ENCODE results near the gene DISP2.

DISP2 gene

GRCh38 chr15:40313531-40314398 lies 44.3 kb upstream of the DISP2 start:
- Histone ChIP-seq H3K36me3 (ENCODE audit: control insufficient read depth, insufficient read depth, low read length) (no peaks in the 10 kb centered on the region), H3K4me3 (replicated peaks; ENCODE audit: low read depth, low read length) (no peak overlapping the region), H3K27me3 (replicated peaks; ENCODE audit: control insufficient read depth, insufficient read depth, low read length) (no peaks in the 10 kb centered on the region)
- DNase-seq (ENCODE audit: extremely low read depth, insufficient read length): no peak
- TF ChIP-seq CTCF (IDR thresholded peaks at IDR 0.05; ENCODE audit: insufficient read depth, low read length, poor library complexity, severe bottlenecking): no peak

GRCh38 chr15:40314723-40315276 lies 43.2 kb upstream of the DISP2 start:
- no peak for DNase-seq (ENCODE audit: extremely low read depth, insufficient read length)
- TF ChIP-seq CTCF (IDR thresholded peaks at IDR 0.05; ENCODE audit: insufficient read depth, low read length, poor library complexity, severe bottlenecking): no peak

DNA sequence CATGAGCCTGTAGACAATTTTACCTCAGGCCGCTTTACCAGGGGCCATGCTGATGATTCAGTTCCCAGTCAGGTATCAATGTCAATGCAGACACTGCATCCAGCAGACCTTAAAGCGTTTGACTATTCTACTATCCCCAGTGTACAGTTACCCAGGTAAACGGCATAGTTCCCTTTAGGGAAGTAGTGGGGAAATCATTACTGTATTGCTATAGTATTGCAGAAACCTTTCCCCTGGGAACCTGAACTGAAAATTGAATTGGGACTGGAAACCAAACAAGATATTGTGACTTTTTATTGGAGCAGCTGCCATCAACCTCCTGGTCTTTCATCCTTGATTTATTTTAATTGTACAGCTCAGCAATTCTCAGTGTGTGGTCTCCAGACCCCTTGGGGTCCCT lies 41.1 kb upstream of the DISP2 start:
- H3K27me3 ChIP-seq (replicated peaks; ENCODE audit: control insufficient read depth, insufficient read depth, low read length): no peaks in the 10 kb centered on the region
- no peaks in the 10 kb centered on the region for H3K36me3 ChIP-seq (ENCODE audit: control insufficient read depth, insufficient read depth, low read length)
- no peak overlapping the region for H3K4me3 ChIP-seq (replicated peaks; ENCODE audit: low read depth, low read length)
- TF ChIP-seq CTCF (IDR thresholded peaks at IDR 0.05; ENCODE audit: insufficient read depth, low read length, poor library complexity, severe bottlenecking): no peak
- DNase-seq (ENCODE audit: extremely low read depth, insufficient read length): no peak

More at GRCh38 chr15:40314723-40315276, 43.2 kb upstream of the DISP2 start:
- Histone ChIP-seq H3K27me3 (replicated peaks; ENCODE audit: control insufficient read depth, insufficient read depth, low read length) (no peaks in the 10 kb centered on the region), H3K36me3 (ENCODE audit: control insufficient read depth, insufficient read depth, low read length) (no peaks in the 10 kb centered on the region), H3K4me3 (replicated peaks; ENCODE audit: low read depth, low read length) (no peak overlapping the region)

GRCh38 chr15:40317580-40317979 lies 40.4 kb upstream of the DISP2 start:
- H3K27me3 ChIP-seq (replicated peaks; ENCODE audit: control insufficient read depth, insufficient read depth, low read length): no peaks in the 10 kb centered on the region
- H3K4me3 ChIP-seq (replicated peaks; ENCODE audit: low read depth, low read length): no peak overlapping the region
- TF ChIP-seq CTCF (IDR thresholded peaks at IDR 0.05; ENCODE audit: insufficient read depth, low read length, poor library complexity, severe bottlenecking): no peak
- no peaks in the 10 kb centered on the region for H3K36me3 ChIP-seq (ENCODE audit: control insufficient read depth, insufficient read depth, low read length)
- DNase-seq (ENCODE audit: extremely low read depth, insufficient read length): no peak

DNA sequence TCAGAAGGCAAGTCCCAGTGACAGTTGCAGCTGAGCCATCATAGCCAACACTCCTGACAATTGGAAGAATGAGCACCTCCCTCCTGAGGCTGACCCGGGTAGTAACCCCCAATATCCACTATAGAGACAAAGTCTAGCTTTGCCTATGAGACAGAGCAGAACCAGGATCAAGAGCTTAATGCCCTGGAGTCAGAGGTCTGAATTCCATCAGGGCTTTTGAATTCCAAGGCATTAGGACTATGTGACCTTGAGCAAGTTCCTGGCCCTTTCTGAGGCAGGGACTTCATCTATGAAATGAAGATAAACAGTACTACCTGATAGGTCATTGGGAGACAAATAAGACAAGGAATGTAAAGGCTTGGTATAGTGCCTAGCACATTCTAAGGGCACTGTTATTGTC lies 37.6 kb upstream of the DISP2 start:
- Histone ChIP-seq H3K4me3 (replicated peaks; ENCODE audit: low read depth, low read length) (no peak overlapping the region), H3K36me3 (ENCODE audit: control insufficient read depth, insufficient read depth, low read length) (no peaks in the 10 kb centered on the region), H3K27me3 (replicated peaks; ENCODE audit: control insufficient read depth, insufficient read depth, low read length) (no peaks in the 10 kb centered on the region)
- no peak for TF ChIP-seq CTCF (IDR thresholded peaks at IDR 0.05; ENCODE audit: insufficient read depth, low read length, poor library complexity, severe bottlenecking)
- DNase-seq (ENCODE audit: extremely low read depth, insufficient read length): no peak

Measured in GM06990 (cell line).